HG02840 (cell line): ENCODE data around the gene BABAM2.

Source experiments
- ATAC-seq: cut with Tn5 transposase; IDR thresholded peaks from one replicate; pipeline ENCODE4 v1.9.1; 2021; ENCODE audit warnings: mild to moderate bottlenecking, moderate library complexity, moderate number of reproducible peaks; ENCODE audit not compliant: unreplicated experiment, low FRiP score

Gene BABAM2

GRCh38 chr2:28380219-28380618 lies 489.7 kb downstream of the BABAM2 start:
- ATAC-seq = no peak

- ATAC-seq = no peak
Observed at GRCh38 chr2:28381225-28382180, 491.0 kb downstream of the BABAM2 start.

- ATAC-seq = no peak
Observed at GRCh38 chr2:28382755-28383154, 492.2 kb downstream of the BABAM2 start.

DNA sequence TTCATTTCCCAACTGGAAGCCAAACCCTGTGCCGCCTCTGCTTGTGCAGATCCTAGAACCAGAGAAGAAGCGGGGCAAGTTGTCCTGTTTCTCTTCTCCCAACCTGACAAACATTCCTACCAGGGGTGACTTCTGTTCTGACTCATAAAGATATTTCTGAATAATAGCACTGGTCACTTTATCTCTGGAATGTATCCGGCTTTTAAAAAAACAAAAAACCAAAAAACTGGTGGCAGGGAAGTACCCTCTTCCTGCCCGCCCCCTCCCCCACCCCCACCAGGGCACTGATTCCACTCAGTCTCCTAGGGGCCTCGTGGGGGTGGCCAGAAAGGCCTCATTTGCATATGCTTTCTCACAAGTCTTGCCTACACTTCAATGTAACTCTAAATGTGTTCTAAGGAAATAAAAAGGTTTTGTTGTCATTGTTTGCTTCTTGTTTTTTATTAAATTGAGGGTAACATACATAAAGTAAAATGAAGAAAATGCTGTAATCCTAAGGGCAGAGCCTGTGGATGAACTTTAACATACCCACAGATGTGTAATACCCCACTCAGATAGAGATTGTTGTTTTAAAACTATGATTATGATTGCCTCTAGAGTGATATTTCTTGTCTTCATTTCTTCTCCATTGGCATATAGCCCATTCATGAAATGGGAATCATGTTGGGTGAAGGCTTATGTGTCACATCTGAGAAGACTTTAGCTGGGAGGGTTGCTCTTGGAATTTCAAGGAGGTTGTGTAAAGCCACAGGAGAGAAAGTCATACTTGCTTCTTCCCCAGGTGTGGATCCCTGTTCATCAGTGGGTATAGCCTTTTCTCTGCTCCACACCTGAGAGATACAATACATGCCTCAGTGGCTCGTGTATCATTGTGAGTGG lies 496.8 kb downstream of the BABAM2 start:
- no peak for ATAC-seq
